Thyroid gland (tissue), 4 donors: Measurements from ENCODE around the gene ACOX3.

Experiments used
- POLR2A ChIP-seq, 2 donors: fragments of 450-650 bp; IDR thresholded peaks; one replicate each; pipeline ENCODE4 v1.6.1; 2017; ENCODE audit warnings: antibody characterized with exemption in 2 of 2, mild to moderate bottlenecking in 2 of 2, moderate library complexity in 1 of 2
- TF ChIP-seq, protein P1 (sequence below), 6 experiments: fragments of 200-600 bp in 3 of 6; fragments of 450-650 bp in 3 of 6; sonication (generic) in 3 of 6; IDR thresholded peaks; one replicate each; pipeline ENCODE4 v1.5.1; 2016 to 2019; ENCODE audit warnings: antibody characterized with exemption in 6 of 6, mild to moderate bottlenecking in 2 of 6, inconsistent platforms in 1 of 6, moderate library complexity in 1 of 6

DNA sequence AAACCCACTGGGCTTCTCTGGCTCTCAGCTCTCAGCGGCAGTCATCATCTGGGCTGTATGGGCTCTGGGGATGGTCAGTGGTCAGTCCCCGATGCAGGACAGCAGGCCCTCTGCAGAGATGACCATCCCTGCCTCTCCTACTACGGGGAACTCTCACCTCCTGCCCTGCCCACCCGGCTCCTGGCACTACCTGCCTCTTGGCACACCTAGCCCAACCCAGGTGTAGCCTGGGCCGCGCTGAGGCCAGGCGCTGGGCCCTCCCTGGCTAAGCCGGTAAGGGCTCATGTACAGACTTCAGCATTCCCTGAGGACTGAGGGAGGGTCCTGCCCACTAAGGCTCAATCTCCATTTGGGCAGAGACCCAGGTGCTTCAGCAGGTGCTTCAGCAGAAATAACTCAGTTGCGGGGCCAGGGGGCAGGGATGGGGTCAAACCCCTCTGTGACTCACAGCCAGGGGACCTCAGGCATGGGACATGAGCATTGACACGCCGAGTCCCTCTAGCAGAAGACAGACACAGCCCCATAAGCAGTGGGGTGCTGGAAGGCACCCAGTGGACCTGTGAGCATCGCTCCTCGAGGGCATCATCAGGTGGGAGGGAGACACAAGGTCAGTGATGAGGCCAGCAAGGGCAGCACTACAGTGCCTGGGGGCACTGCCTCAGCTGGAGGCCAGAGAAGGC lies 71.0 kb downstream of the ACOX3 start:
- TF ChIP-seq, protein P1, sequence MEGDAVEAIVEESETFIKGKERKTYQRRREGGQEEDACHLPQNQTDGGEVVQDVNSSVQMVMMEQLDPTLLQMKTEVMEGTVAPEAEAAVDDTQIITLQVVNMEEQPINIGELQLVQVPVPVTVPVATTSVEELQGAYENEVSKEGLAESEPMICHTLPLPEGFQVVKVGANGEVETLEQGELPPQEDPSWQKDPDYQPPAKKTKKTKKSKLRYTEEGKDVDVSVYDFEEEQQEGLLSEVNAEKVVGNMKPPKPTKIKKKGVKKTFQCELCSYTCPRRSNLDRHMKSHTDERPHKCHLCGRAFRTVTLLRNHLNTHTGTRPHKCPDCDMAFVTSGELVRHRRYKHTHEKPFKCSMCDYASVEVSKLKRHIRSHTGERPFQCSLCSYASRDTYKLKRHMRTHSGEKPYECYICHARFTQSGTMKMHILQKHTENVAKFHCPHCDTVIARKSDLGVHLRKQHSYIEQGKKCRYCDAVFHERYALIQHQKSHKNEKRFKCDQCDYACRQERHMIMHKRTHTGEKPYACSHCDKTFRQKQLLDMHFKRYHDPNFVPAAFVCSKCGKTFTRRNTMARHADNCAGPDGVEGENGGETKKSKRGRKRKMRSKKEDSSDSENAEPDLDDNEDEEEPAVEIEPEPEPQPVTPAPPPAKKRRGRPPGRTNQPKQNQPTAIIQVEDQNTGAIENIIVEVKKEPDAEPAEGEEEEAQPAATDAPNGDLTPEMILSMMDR (IDR thresholded peaks at IDR 0.05), result no peak
- no peak for TF ChIP-seq POLR2A (IDR thresholded peaks at IDR 0.05)
